ENCODE results near the gene ENDOD1. TPM values are rescaled to one million over a fixed set of nuclear protein-coding genes. Genes with fewer than 3 reads are reported as not detected.
"Not testable (repeated sequence)": the region's sequence is repeated elsewhere in the genome, so short reads cannot be mapped to it uniquely, and the experiment has no call there.

Gene ENDOD1
- polyA plus RNA-seq, 3 donors: 1.3 to 3.4 (median 3.2) TPM

DNA sequence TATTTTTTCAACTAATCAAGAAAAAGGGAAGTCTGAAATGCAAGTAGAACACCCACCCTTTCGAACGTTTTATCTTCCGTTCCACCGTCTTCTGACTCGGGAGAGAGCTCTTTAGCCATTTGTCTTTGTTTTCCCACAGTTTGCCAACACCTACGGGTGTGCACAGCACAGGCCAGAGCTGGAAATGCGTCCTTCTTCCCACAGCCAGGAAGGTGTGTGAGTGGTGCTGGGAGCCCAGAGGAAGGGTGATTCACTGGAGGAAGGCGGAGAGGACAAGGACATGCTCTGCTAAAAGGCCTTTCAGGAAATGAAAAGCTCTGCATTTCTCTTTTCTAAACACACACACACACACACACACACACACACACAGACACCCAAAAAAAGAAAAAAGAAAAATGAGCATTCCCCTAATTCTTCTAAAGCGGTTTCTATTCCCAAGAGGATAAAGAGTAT lies 18.5 kb downstream of the ENDOD1 start:
- no peaks in the 10 kb centered on the region for H4K20me1 ChIP-seq (ENCODE audit: insufficient read depth, low read length)
- TF ChIP-seq, protein P1, sequence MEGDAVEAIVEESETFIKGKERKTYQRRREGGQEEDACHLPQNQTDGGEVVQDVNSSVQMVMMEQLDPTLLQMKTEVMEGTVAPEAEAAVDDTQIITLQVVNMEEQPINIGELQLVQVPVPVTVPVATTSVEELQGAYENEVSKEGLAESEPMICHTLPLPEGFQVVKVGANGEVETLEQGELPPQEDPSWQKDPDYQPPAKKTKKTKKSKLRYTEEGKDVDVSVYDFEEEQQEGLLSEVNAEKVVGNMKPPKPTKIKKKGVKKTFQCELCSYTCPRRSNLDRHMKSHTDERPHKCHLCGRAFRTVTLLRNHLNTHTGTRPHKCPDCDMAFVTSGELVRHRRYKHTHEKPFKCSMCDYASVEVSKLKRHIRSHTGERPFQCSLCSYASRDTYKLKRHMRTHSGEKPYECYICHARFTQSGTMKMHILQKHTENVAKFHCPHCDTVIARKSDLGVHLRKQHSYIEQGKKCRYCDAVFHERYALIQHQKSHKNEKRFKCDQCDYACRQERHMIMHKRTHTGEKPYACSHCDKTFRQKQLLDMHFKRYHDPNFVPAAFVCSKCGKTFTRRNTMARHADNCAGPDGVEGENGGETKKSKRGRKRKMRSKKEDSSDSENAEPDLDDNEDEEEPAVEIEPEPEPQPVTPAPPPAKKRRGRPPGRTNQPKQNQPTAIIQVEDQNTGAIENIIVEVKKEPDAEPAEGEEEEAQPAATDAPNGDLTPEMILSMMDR (IDR thresholded peaks at IDR 0.05): no peak
- intact Hi-C loops (cut with micrococcal nuclease): no loop called here
- peak; percentile 12 to 37 (median 17) for DNase-seq
- Mint-ChIP-seq H3K9me3 (no peaks in the 10 kb centered on the region), H3K27me3 (ENCODE audit: low read depth in 3 of 3) (peaks cover 0 to 3% (median 1%) of the 10 kb centered on the region in 3 donors), H3K27ac (peak overlapping the region; percentile 67 to 95 (median 90)), H3K4me3 (peak overlapping the region; percentile 80 to 95), H3K4me1 (peaks cover 22% of the 10 kb centered on the region), H3K36me3 (no peaks in the 10 kb centered on the region)
- peak overlapping the region; percentile 22 for H3K9ac ChIP-seq (ENCODE audit: insufficient read depth, low read length, poor library complexity, severe bottlenecking)
- H3K79me2 ChIP-seq (ENCODE audit: insufficient read depth, low read length): no peaks in the 10 kb centered on the region
- peak overlapping the region; percentile 29 to 64 (median 44) for H3K4me3 ChIP-seq (replicated peaks in 1 of 3; ENCODE audit: low read depth in 2 of 3, low read length in 3 of 3)
- peak overlapping the region; percentile 65 for H3K4me2 ChIP-seq (replicated peaks; ENCODE audit: extremely low read depth, low read length, poor library complexity, severe bottlenecking)
- WGBS (ENCODE audit: insufficient coverage): 18% methylated on average over 7 of the region's 9 CpGs
- H3K9me3 ChIP-seq (replicated peaks in 1 of 2; ENCODE audit: control insufficient read depth in 1 of 2, insufficient read depth in 1 of 2, low read length in 2 of 2): no peaks in the 10 kb centered on the region
- peak overlapping the region; percentile 78 for H2AFZ ChIP-seq (ENCODE audit: insufficient read depth, low read depth, low read length, poor library complexity, severe bottlenecking)
- H3K27ac ChIP-seq (ENCODE audit: low read depth in 1 of 2, low read length in 2 of 2): peak overlapping the region; percentile 54 to 71
- H3K4me1 ChIP-seq (ENCODE audit: control insufficient read depth in 1 of 2, insufficient read depth in 2 of 2, low read length in 2 of 2): peaks cover 17 to 19% of the 10 kb centered on the region in 2 donors
- no peaks in the 10 kb centered on the region for H3K36me3 ChIP-seq (replicated peaks in 1 of 2; ENCODE audit: control insufficient read depth in 1 of 2, insufficient read depth in 2 of 2, low read length in 2 of 2)
- no peaks in the 10 kb centered on the region for H3K27me3 ChIP-seq (ENCODE audit: control insufficient read depth in 2 of 2, insufficient read depth in 2 of 2, low read length in 2 of 2)

DNA sequence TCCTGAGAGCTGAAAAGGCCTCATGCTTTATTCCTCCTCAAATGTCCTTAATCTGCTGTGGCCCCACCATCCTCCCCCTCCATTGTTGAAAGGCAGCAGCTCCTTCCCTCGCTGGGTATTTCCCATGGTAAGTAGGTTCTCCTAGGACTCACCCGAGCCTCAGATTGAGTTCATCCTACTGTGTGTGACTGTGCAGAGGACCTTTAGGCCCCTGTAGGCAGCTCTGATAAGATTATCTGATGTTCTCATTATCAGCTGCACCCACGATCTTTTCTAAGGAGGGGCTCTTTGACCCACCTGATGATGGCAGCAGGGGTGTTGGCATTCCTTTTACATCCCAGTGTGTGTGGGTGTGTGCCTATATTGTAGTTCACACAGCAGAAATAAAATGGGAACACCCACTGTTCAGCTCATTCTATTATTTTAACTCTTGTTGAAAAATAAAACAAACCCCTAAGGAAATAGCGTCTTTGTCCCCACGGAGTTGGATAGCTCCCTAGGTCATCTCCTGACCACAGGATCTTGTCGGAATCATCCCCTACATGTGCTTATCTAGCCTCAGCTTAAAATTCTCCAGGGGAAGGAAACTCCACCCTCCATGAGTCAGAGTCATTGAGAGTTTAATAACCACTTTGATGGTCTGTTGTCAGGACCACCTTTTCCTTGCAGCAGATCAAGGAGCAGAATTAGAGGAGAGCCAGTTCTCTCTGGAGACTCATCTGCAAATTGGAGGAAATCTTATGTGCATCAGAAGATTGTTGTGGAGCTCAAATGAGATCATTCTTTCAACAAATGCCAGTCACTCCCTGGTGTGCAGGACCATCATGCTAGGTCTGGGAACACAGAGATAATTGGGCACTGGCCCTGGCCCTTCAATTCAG lies 19.3 kb downstream of the ENDOD1 start:
- peak overlapping the region in 1 of 2 donors; percentile 95 for H3K4me3 Mint-ChIP-seq
- no peak overlapping the region for H2AFZ ChIP-seq (ENCODE audit: insufficient read depth, low read depth, low read length, poor library complexity, severe bottlenecking)
- WGBS (ENCODE audit: insufficient coverage): 80% methylated on average over 1 of the region's 6 CpGs
- H3K9ac ChIP-seq (ENCODE audit: insufficient read depth, low read length, poor library complexity, severe bottlenecking): peak overlapping the region; percentile 22
- H4K20me1 ChIP-seq (ENCODE audit: insufficient read depth, low read length): no peaks in the 10 kb centered on the region
- peak overlapping the region in 1 of 3 experiments; percentile 64 for H3K4me3 ChIP-seq (replicated peaks in 1 of 3; ENCODE audit: low read depth in 2 of 3, low read length in 3 of 3)
- TF ChIP-seq, protein P1 (IDR thresholded peaks at IDR 0.05): no peak
- H3K27ac ChIP-seq (ENCODE audit: low read depth in 1 of 2, low read length in 2 of 2): peak overlapping the region in 1 of 2 donors; percentile 71
- H3K9me3 ChIP-seq (replicated peaks in 1 of 2; ENCODE audit: control insufficient read depth in 1 of 2, insufficient read depth in 1 of 2, low read length in 2 of 2): no peaks in the 10 kb centered on the region
- no peaks in the 10 kb centered on the region for H3K27me3 ChIP-seq (ENCODE audit: control insufficient read depth in 2 of 2, insufficient read depth in 2 of 2, low read length in 2 of 2)
- H3K4me1 ChIP-seq (ENCODE audit: control insufficient read depth in 1 of 2, insufficient read depth in 2 of 2, low read length in 2 of 2): peaks cover 17 to 19% of the 10 kb centered on the region in 2 donors
- H3K79me2 ChIP-seq (ENCODE audit: insufficient read depth, low read length): no peaks in the 10 kb centered on the region
- DNase-seq: peak in 1 of 3 donors; percentile 13
- H3K9me3 Mint-ChIP-seq: no peaks in the 10 kb centered on the region
- intact Hi-C loops (cut with micrococcal nuclease): no loop called here
- H3K4me1 Mint-ChIP-seq: peaks cover 22% of the 10 kb centered on the region
- H3K36me3 ChIP-seq (replicated peaks in 1 of 2; ENCODE audit: control insufficient read depth in 1 of 2, insufficient read depth in 2 of 2, low read length in 2 of 2): no peaks in the 10 kb centered on the region
- peak overlapping the region in 4 of 7 donors; percentile 19 to 90 (median 69) for H3K27ac Mint-ChIP-seq
- peak overlapping the region; percentile 65 for H3K4me2 ChIP-seq (replicated peaks; ENCODE audit: extremely low read depth, low read length, poor library complexity, severe bottlenecking)
- peaks cover 0 to 3% (median 1%) of the 10 kb centered on the region in 3 donors for H3K27me3 Mint-ChIP-seq (ENCODE audit: low read depth in 3 of 3)
- no peaks in the 10 kb centered on the region for H3K36me3 Mint-ChIP-seq

DNA sequence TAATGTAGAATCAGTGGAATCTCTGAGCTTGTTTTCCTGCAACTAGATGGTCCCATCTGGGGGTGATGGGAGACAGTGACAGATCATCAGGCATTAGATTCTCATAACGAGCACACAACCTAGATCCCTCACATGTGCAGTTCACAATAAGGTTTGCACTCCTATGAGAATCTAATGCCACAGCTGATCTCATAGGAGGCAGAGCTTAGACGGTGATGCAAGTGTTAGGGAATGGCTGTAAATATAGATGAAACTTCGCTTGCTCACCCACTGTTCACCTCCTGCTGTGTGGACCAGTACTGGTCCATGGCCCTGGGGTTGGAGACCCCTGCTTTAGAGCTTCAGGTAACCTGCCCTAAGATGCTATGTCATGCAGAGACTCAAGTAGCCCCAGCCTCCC lies 21.8 kb downstream of the ENDOD1 start:
- H3K4me3 ChIP-seq (replicated peaks in 1 of 3; ENCODE audit: low read depth in 2 of 3, low read length in 3 of 3); H2AFZ ChIP-seq (ENCODE audit: insufficient read depth, low read depth, low read length, poor library complexity, severe bottlenecking); H3K4me2 ChIP-seq (replicated peaks; ENCODE audit: extremely low read depth, low read length, poor library complexity, severe bottlenecking); H3K9ac ChIP-seq (ENCODE audit: insufficient read depth, low read length, poor library complexity, severe bottlenecking); H3K9me3 ChIP-seq (replicated peaks in 1 of 2; ENCODE audit: control insufficient read depth in 1 of 2, insufficient read depth in 1 of 2, low read length in 2 of 2); H4K20me1 ChIP-seq (ENCODE audit: insufficient read depth, low read length); H3K4me3 Mint-ChIP-seq; H3K27me3 ChIP-seq (ENCODE audit: control insufficient read depth in 2 of 2, insufficient read depth in 2 of 2, low read length in 2 of 2); H3K79me2 ChIP-seq (ENCODE audit: insufficient read depth, low read length); DNase-seq; H3K36me3 ChIP-seq (replicated peaks in 1 of 2; ENCODE audit: control insufficient read depth in 1 of 2, insufficient read depth in 2 of 2, low read length in 2 of 2); H3K27me3 Mint-ChIP-seq (ENCODE audit: low read depth in 3 of 3); H3K27ac ChIP-seq (ENCODE audit: low read depth in 1 of 2, low read length in 2 of 2); intact Hi-C loops (cut with micrococcal nuclease); H3K27ac Mint-ChIP-seq; H3K36me3 Mint-ChIP-seq; H3K9me3 Mint-ChIP-seq: not testable (repeated sequence)
- peaks cover 17 to 19% of the 10 kb centered on the region in 2 donors for H3K4me1 ChIP-seq (ENCODE audit: control insufficient read depth in 1 of 2, insufficient read depth in 2 of 2, low read length in 2 of 2)
- 100% methylated on average over 1 of the region's 3 CpGs for WGBS (ENCODE audit: insufficient coverage)
- H3K4me1 Mint-ChIP-seq: peaks cover 22% of the 10 kb centered on the region

Data from CD14-positive monocyte (primary cell).